Activated CD8-positive, alpha-beta memory T cell treated with anti-CD3 and anti-CD28 coated beads, Interleukin-2, amount 50 U/mL, for 4 hours (primary cell): ENCODE data around the gene SIRT7.

ENCODE experiments used
- DNase-seq: peaks from one replicate; pipeline ENCODE4 v3.0.0-alpha.2; 2020

SIRT7 gene

GRCh38 chr17:81885454-81885853 is 32.5 kb downstream of the SIRT7 start:
- DNase-seq = no peak

GRCh38 chr17:81884968-81885367 is 33.0 kb downstream of the SIRT7 start:
- DNase-seq = no peak

GRCh38 chr17:81884520-81884919 is 33.5 kb downstream of the SIRT7 start:
- DNase-seq = no peak

DNA sequence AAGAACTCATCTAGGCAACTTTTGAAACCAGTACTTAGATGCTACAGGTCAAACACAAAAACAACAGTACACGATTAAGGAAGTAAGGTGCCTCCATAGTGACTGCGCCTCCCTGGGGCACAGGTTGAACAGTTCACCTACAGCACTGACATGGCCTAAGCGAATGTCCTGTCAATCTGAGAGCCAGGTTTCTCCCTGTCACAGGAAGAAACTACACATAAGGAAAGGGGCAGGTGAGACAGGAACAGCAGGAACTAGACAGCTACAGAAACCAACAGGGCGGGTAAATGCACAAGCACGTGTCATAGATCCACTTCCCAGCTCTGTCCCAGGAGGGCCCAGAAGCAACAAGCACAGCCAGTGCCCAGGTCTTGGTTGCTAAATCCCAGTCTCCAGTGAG is 38.9 kb downstream of the SIRT7 start:
- no peak for DNase-seq

- no peak for DNase-seq
Measured at GRCh38 chr17:81878294-81878693, 39.7 kb downstream of the SIRT7 start.

DNA sequence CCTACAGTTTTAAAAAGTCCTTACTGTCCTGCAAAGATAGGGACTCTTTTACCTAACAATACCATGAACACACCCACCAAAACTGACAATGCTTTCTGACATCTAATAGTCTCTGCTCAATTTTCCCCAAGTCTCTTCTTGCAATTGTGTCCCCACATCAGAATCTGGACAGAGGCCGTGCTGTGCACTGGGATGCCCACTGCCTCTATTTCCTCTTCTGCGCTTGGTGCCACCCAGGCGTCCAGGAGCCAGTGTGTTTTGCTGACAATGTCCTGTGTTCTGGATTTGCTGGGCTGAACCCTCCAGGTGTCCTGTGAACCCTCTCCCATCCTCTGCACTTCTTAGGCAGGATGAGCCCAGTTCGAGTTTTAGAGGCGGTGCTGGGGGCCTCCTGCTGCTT is 40.4 kb downstream of the SIRT7 start:
- DNase-seq = no peak

DNA sequence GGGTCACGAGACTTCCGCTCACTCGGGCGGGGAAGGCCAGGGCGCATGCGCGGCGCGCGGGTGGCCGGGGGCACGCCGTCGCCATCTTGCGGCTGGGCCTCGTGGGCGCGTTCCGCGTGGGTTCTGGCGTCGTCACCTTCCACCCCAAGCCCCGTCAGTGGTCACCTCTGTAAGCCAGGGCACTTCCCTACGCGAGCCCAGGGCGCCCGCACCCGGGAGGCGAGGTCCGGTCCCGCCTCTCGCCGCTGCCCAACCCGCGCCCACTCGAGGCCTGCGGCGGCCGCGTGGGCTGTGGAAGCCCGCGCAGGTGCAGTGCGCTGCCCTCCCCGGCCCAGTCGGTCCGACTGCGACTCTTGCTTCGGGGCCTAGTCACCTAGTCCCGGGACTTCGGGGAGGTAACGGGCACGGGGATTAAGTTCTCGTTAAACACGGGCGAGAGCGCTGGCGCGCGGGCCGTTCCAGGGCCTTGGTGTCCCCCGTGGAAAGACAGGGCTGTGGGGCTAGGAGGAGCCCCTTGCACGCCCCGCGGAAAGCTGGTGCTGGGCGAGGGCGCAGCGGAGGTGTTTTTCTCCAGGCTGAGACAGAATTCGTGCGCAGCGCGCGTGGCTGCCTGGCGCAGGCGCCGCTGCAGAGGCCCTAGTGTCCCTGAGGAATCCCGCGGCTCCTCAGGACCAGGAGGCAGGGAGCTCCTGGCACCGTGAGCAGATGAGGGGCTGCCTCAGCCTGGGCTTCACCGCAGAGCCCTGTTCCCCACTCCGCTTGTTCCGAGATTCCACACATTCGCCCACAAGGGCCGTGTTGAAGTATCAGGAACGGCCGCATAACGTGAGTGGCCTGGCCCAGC is 46.4 kb downstream of the SIRT7 start:
- peak; percentile 97 for DNase-seq

GRCh38 chr17:81870981-81871386 is 47.0 kb downstream of the SIRT7 start, which contains the start of gene ARHGDIA:
Gene ARHGDIA, minus strand, starts transcription at chr17:81871337. Its CDS starts 1,407 bp downstream, at chr17:81869930.
- no peak for DNase-seq

DNA sequence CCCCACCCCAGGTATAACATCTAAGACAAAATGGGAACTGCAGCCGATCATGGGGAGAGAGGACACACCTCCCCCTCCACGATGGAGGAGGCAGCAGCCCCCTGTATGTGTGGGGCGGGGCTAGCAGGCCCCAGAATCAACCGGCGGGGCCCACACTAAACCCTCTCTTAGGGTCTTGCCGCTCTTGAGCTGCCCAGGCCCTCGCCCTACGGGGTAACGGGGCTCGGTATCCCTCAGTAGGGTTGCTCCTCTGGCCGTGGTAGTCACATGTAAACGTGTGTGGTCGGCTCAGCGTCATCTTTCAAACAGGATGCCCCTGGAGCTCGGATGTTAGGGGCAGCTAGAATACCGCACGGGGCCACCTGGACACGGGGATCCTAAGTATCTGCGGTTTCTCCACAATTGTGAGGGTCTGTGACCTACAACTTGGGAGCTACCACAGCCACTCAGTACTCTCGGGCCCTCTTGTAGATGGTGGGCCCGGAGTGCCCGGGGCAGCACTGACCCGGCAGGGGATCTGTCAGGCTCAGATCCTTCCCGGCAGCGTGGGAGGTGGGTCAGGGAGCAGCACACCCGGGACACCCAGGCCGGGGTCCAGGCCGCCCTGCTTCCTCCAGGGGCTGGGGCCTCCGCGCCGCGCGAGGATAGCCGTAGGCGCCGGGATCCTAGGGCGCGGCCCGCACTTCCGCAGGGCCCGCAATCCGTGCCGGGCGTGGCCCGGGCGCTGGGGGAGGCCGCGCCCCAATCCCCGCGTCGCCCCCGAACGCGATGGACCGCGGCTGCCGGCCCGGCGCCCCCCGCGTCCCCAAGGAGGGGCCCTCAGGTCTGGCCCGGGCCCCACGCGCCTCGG is 47.6 kb downstream of the SIRT7 start:
- peak; percentile 41 for DNase-seq

- DNase-seq = peak; percentile 46
Measured at GRCh38 chr17:81869221-81870130, 48.5 kb downstream of the SIRT7 start.

DNA sequence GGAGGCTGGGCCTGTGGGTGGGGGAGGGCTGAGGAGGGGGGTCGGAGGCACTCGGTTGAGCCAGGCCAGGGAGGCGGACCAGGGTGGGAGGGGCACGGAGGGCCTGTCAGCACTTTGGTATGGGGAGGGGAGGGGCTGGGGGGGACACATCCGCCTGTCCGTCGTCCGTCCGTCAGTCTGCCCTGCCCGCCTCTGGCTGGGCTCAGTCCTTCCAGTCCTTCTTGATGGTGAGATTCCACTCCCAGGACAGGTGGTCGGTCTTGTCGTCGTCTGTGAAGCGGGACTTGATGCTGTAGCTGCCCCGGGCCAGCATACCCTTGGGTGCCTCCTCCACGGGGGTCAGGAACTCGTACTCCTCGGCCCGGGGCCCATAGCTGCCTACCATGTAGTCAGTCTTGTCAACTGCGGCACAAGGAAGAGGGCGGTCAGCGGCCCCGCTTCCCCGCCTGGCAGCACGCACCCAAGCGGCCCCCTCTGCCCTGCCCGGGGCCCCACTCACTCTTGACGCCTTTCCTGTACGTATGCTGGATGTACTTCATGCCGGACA is 49.2 kb downstream of the SIRT7 start:
- DNase-seq = no peak

DNA sequence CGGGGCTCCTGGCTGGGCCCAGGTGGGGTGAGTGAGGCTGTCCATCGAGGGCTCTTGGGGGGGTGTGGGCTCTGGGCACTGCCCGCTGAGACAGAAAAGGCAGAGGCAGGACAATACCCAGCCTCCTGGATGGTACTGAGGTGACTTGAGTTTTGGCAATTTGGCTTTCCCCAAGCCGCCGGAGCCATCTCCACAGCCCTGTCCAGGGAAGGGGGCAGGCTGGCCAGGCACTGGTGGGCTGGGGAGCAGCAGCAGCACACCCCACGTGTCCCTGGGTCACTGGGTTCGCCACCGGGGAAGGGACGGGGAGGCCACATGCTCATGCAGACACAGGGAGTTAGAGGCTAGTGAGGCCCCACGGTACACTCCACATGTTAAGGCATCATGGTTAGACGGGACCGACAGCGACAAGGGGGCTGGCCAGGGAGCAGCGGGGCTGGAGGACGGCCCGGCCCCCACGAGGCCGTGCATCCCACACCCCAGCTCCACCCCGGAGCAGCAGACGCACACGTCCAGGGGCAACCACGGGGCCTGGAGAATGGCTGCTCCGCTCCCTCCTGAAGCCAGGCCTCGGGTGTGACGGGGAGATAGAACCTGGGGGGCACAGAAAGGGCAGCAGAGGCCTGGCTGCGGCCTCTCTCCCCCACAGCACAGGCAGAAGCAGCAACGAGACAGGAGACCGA is 49.8 kb downstream of the SIRT7 start:
- DNase-seq = no peak

DNA sequence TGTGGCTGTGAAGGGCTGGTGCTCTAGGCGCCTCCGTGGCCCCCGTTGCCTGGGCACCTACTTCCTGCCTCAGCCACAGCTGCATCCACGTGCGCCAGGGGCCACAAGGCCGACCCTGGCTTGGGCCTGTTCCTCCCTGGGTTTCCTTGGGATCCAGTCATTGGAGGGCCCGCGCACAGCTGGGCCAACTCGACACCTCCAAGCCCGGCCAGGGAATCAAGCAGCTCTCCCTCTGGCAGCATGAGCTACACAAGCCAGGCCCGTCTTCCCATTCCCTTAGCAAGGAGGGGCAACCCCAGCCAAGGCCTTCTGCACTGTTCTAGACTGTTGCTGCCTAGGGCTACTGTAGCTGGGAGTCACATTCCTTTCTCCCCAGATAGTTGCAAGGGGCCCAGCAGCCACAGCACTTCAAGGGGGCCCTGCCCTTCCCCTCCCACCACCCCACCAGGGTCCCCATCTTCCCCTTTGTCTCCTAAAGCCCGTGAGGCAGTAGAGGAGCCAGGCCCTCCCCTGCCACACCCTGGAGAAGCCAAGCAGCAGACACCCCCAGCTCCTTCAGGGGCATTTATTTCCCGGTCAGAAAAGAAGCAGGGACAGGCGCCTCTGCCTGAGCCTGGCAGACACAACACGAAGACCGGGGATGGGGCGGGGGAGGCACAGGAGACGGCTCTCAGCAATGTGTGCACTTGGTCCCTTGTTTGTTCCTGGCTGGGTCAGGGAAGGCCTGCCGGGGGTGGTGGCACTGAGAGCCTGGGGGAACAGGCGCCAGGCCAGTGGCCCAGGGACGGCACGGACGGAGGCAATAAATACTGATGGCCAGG is 50.6 kb downstream of the SIRT7 start:
- no peak for DNase-seq

DNA sequence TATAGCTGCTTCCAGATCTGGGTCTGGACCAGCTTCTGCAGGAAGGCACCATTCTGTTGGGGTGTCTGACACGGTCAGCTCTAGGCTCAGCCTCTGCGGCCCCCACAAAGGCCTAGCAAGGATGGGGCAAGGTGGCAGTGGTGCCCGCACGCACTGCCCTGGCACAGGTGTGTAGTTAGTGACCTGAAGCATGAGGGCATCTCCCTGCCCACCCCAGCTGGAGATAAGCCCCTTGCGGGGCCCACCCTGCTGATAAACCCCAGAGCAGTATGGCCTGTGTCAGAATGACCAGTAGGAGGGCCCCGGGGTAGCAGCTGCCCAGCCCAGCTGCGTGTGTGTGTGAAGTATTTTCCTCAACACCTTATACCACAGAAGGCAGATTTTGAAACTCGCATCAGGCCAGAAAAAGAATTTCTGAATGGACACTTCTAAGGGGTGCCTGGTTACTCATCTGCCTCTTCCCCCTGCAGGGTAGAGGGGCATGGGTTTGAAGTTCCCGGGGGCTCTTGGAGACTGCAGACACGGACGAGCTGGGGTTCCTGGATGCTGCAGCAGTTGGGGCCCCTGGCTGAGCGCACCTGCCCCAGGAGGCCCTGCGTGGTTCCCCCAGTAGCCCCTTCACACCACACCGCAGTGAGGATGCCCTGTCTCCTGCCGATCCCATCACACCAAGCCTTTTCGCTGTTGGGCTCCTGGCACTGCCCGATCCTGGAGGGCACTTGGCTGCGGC is 51.4 kb downstream of the SIRT7 start:
- peak; percentile 27 for DNase-seq

- DNase-seq = no peak
Measured at GRCh38 chr17:81865733-81866439, 52.1 kb downstream of the SIRT7 start.

- no peak for DNase-seq
Measured at GRCh38 chr17:81865358-81865732, 52.6 kb downstream of the SIRT7 start.

GRCh38 chr17:81863833-81864768 is 53.9 kb downstream of the SIRT7 start:
- no peak for DNase-seq

DNA sequence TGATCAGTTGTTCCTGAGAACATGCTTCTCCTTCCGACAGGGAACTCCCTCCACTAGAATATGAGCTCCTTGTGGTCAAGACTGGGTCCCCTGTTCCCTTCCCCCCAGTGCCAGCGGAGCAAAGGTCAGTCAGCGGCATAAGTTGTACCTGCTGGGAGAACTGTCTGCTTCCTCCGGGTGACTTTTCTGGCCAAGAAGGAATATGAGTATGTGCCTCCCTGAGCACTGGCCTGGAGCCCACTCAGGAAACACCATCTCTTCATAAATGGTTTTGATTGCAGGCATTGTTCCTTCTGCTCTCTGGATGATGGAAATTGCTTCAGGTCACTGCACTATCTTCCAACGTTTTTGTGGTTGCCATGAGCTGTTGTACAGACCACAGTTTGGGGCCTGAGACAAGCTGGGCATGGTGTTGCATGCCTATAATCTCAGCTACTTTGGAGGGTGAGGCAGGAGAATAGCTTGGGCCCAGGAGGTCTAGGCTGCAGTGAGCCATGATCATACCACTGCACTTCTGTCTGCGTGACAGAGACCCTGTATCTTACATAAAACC is 54.8 kb downstream of the SIRT7 start:
- no peak for DNase-seq
